Caco-2 (cell line): ENCODE measurements around the gene PCTP. TPM values are rescaled to one million over a fixed set of nuclear protein-coding genes. Genes with fewer than 3 reads are reported as not detected.

Source experiments
- Bru-seq: library from RNA; stranded (reverse); fragments of 400-500 nt; gene quantifications from one replicate; lab custom pipeline; 2021; lab: Mats Ljungman, UMichigan
- BruChase-seq, 2 experiments: library from RNA; stranded (reverse); fragments of 400-500 nt; gene quantifications; one replicate each; lab custom pipeline; 2021; lab: Mats Ljungman, UMichigan
- BruUV-seq: library from RNA; stranded (reverse); fragments of 400-500 nt; replicated peaks from 2 replicates; lab custom pipeline; 2021; lab: Mats Ljungman, UMichigan
- CTCF ChIA-PET: fragments of 300-600 bp; sonication (Branson Sonifier 250); formaldehyde crosslinking; loops from one replicate; lab custom pipeline; 2022; ENCODE audit warnings: antibody characterized with exemption; lab: Charles Lee
- POLR2A ChIA-PET: fragments of 300-600 bp; sonication (Branson Sonifier 250); formaldehyde crosslinking; loops from one replicate; lab custom pipeline; 2022; ENCODE audit warnings: antibody characterized with exemption; lab: Charles Lee
- DNase-seq, 2 experiments: peaks; one replicate each; pipeline versions ENCODE4 v3.0.0 to v3.0.0-alpha.2; 2020 to 2022
- H3K27me3 ChIP-seq: replicated peaks from 2 replicates; pipeline ENCODE4 v1.6.0; 2011; ENCODE audit warnings: low read length; ENCODE audit not compliant: control insufficient read depth, insufficient read depth
- H3K36me3 ChIP-seq: 2 replicates; pipeline ENCODE4 v1.5.1; 2011; ENCODE audit warnings: low read length; ENCODE audit not compliant: control insufficient read depth, insufficient read depth
- H3K4me1 ChIP-seq: fragments of 250-450 bp; sonication (Bioruptor Pico); 2 replicates; pipeline ENCODE4 v1.5.1; 2020; ENCODE audit warnings: mild to moderate bottlenecking
- H3K4me3 ChIP-seq: 2 replicates; pipeline ENCODE4 v1.5.1; 2011; ENCODE audit warnings: low read depth, mild to moderate bottlenecking, control low read depth, low read length
- H3K9me3 ChIP-seq: fragments of 250-450 bp; sonication (Bioruptor Pico); 2 replicates; pipeline ENCODE4 v1.5.1; 2020; ENCODE audit warnings: mild to moderate bottlenecking, moderate library complexity
- H3K27ac Mint-ChIP-seq: one replicate; pipeline ENCODE4 v1.8.0; 2022; ENCODE audit warnings: mixed read lengths; ENCODE audit not compliant: unreplicated experiment
- H3K27me3 Mint-ChIP-seq: one replicate; pipeline ENCODE4 v1.8.0; 2022; ENCODE audit warnings: mixed read lengths; ENCODE audit not compliant: insufficient read depth, unreplicated experiment
- H3K36me3 Mint-ChIP-seq: one replicate; pipeline ENCODE4 v1.8.0; 2022; ENCODE audit warnings: mild to moderate bottlenecking, mixed read lengths; ENCODE audit not compliant: insufficient read depth, unreplicated experiment
- H3K4me1 Mint-ChIP-seq: one replicate; pipeline ENCODE4 v1.8.0; 2022; ENCODE audit warnings: low read depth, mixed read lengths; ENCODE audit not compliant: unreplicated experiment
- H3K4me3 Mint-ChIP-seq: one replicate; pipeline ENCODE4 v1.8.0; 2022; ENCODE audit warnings: mild to moderate bottlenecking, moderate library complexity, mixed read lengths; ENCODE audit not compliant: unreplicated experiment
- H3K9me3 Mint-ChIP-seq: one replicate; pipeline ENCODE4 v1.8.0; 2022; ENCODE audit warnings: mixed read lengths; ENCODE audit not compliant: unreplicated experiment
- intact Hi-C: fragments of 100-400 bp; cut with micrococcal nuclease; formaldehyde crosslinking; loops from one replicate; pipeline ENCODE4 v1.10.0; 2022; ENCODE audit not compliant: unreplicated experiment
- long read RNA-seq: library from polyadenylated mRNA; stranded (forward); transcript quantifications from one replicate; pipeline ENCODE4 v2.0.0, GENCODE V29; 2022
- total RNA-seq: library from RNA; stranded (reverse); gene quantifications from 2 replicates; pipeline ENCODE4 v1.2.3, GENCODE V29; 2022
- TF ChIP-seq, protein P1 (sequence below), 2 experiments: fragments of 200-600 bp in 1 of 2; IDR thresholded peaks; 1 replicate in 1 of 2; 2 replicates in 1 of 2; pipeline versions ENCODE4 v1.5.1 to v1.8.0; 2011 to 2022; ENCODE audit warnings: antibody characterized with exemption in 1 of 2, control low read depth in 1 of 2, inconsistent platforms in 1 of 2, low read depth in 1 of 2, low read length in 1 of 2, mild to moderate bottlenecking in 1 of 2, moderate library complexity in 1 of 2; ENCODE audit not compliant: insufficient read depth in 1 of 2, severe bottlenecking in 1 of 2, unreplicated experiment in 1 of 2

PCTP gene
- total RNA-seq (15.7 and 16.7 TPM in 2 replicates), Bru-seq, nascent RNA (percentile 50 among the genes with signal in this experiment), BruChase-seq, experiment 1, labeled RNA remaining after a 2-hour chase (percentile 49 among the genes with signal in this experiment), BruChase-seq, experiment 2, labeled RNA remaining after a 6-hour chase (percentile 56 among the genes with signal in this experiment)
- long read RNA-seq, transcript PCTP-201 (6 exons, 2,044 nt), result major isoform, 12 of 22 reads
- long read RNA-seq, transcript PCTP-207 (6 exons, 2,680 nt), result minor isoform, 5 of 22 reads
- long read RNA-seq, partial matches to known transcripts, result 1 of 22 reads
- long read RNA-seq, other reads (novel, unspliced or antisense), result 2 of 22 reads

DNA sequence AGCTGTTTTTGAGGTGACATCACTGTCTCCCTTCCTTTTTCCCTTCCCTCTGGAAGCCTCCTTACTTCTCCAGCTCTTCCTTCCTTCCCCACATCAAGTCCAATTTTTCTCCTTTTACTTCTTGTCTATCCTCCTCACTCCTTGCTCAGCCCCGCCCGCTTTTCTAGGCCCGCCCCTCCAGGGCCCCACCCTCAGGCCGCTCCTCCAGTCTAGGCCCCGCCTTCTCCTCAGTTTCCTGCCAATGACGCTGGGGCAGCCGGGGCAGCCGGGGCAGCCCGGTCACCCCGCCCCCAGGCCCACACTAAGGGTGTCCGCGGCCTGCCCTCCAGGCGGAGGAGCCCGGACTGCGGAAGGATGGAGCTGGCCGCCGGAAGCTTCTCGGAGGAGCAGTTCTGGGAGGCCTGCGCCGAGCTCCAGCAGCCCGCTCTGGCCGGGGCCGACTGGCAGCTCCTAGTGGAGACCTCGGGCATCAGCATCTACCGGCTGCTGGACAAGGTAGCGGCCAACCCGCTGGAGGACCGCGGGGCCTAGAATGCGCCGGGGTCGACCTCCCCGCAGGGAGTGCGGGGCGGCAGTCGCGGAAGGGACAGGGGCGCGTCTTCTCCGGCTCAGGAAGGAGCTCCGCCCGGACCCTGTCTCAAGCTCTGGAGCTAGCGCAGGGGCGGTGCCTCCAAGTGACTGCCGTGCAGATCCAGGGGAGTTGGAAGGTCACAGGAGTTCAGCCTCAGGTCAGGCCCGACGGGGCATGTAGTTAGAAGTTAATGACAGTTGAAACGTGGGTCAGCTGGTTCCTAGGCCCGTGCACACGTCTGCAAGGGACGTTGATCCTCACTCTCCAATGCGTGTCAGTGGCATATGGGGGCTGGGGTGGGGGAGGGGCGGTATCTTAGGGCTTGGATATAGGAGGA, at the start of gene PCTP:
Gene PCTP (plus strand): TSS at position 302 of the 908 bp plus-strand sequence. CDS start 53 bp downstream, at position 355.
- intact Hi-C loops, result loop anchor here (1.0 to 5.0 kb wide), 2 partner anchors 11 to 299 kb away; no protein-coding TSS in a partner anchor
- no peaks in the 10 kb centered on the region for H3K9me3 Mint-ChIP-seq
- Histone ChIP-seq H3K4me3 (peak within 1 kb of the TSS; percentile 63), H3K36me3 (no peaks in the 10 kb centered on the region), H3K27me3 (no peaks in the 10 kb centered on the region), H3K9me3 (no peaks in the 10 kb centered on the region), H3K4me1 (0 out of 2 replicates have a peak, but pooled peaks cover 6% of the 10 kb centered on the region)
- ChIA-PET CTCF (interaction anchor here (0.5 to 1.2 kb wide), 8 partner anchors 9 to 409 kb away, joined by 3 to 11 read pairs (median 4); no protein-coding TSS in a partner anchor), POLR2A (interaction anchor here (1.2 kb wide), 1 partner anchor 15 kb away, joined by 5 read pairs; no protein-coding TSS in a partner anchor)
- no TSS peak for BruUV-seq
- peaks cover 14% of the 10 kb centered on the region for H3K4me1 Mint-ChIP-seq
- TF ChIP-seq, protein P1, sequence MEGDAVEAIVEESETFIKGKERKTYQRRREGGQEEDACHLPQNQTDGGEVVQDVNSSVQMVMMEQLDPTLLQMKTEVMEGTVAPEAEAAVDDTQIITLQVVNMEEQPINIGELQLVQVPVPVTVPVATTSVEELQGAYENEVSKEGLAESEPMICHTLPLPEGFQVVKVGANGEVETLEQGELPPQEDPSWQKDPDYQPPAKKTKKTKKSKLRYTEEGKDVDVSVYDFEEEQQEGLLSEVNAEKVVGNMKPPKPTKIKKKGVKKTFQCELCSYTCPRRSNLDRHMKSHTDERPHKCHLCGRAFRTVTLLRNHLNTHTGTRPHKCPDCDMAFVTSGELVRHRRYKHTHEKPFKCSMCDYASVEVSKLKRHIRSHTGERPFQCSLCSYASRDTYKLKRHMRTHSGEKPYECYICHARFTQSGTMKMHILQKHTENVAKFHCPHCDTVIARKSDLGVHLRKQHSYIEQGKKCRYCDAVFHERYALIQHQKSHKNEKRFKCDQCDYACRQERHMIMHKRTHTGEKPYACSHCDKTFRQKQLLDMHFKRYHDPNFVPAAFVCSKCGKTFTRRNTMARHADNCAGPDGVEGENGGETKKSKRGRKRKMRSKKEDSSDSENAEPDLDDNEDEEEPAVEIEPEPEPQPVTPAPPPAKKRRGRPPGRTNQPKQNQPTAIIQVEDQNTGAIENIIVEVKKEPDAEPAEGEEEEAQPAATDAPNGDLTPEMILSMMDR (IDR thresholded peaks at IDR 0.05; ENCODE audit: insufficient read depth in 1 of 2, low read depth in 1 of 2, low read length in 1 of 2, severe bottlenecking in 1 of 2, unreplicated experiment in 1 of 2), result peak; percentile 42 to 62
- H3K36me3 Mint-ChIP-seq, result peaks cover 11% of the 10 kb centered on the region
- peaks cover 6% of the 10 kb centered on the region for H3K27me3 Mint-ChIP-seq
- peak within 1 kb of the TSS; percentile 15 for H3K27ac Mint-ChIP-seq
- DNase-seq, result peak; percentile 95 to 97
- peak within 1 kb of the TSS; percentile 88 for H3K4me3 Mint-ChIP-seq

DNA sequence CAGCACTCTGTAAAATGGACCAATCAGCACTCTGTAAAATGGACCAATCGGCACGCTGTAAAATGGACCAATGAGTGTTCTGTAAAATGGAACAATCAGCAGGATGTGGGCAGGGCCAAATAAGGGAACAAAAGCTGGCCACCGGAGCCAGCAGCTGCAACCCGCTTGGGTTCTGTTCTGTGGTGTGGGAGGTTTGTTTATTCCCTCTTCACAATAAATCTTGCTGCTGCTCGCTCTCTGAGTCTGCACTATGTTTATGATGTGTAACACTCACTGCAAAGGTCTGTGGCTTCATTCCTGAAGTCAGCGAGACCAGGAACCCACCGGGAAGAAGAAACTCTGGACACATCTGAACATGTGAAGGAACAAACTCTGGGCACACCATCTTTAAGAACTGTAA, 48.7 kb upstream of the PCTP start:
- Mint-ChIP-seq H3K27me3 (peaks cover 22% of the 10 kb centered on the region), H3K4me3 (no peak overlapping the region), H3K27ac (no peak overlapping the region), H3K36me3 (no peaks in the 10 kb centered on the region), H3K4me1 (no peaks in the 10 kb centered on the region), H3K9me3 (peaks cover 9% of the 10 kb centered on the region)
- BruUV-seq, result no TSS peak
- Histone ChIP-seq H3K36me3 (no peaks in the 10 kb centered on the region), H3K9me3 (0 out of 2 replicates have a peak, but pooled peaks cover 5% of the 10 kb centered on the region), H3K27me3 (no peaks in the 10 kb centered on the region), H3K4me1 (no peaks in the 10 kb centered on the region), H3K4me3 (no peak overlapping the region)
- intact Hi-C loops, result no loop called here
- CTCF ChIA-PET, result no interaction called here
- POLR2A ChIA-PET, result no interaction called here
- TF ChIP-seq, protein P1 (IDR thresholded peaks at IDR 0.05; ENCODE audit: insufficient read depth in 1 of 2, low read depth in 1 of 2, low read length in 1 of 2, severe bottlenecking in 1 of 2, unreplicated experiment in 1 of 2), result no peak
- no peak for DNase-seq

DNA sequence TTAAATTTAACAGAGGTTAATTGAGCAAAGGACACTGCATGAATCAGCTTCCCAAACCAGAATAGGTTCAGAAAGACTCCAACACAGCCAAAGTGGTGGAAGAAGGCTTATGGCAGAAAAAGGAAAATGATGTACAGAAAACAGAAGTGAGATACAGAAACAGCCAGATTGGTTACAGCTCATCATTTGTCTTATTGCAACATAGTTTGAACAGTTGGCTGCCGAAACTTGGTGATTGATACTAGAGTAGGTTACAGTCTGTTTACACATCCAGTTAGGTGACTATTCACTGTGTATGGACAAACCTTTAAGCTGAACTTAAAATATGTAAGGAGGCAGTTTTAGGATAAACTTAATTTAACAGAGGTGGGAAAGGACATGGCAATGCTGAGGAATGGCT, 46.5 kb upstream of the PCTP start:
- peaks cover 9% of the 10 kb centered on the region for H3K9me3 Mint-ChIP-seq
- no peak overlapping the region for H3K27ac Mint-ChIP-seq
- TF ChIP-seq, protein P1 (IDR thresholded peaks at IDR 0.05; ENCODE audit: insufficient read depth in 1 of 2, low read depth in 1 of 2, low read length in 1 of 2, severe bottlenecking in 1 of 2, unreplicated experiment in 1 of 2), result no peak
- H3K36me3 Mint-ChIP-seq, result no peaks in the 10 kb centered on the region
- H3K4me1 Mint-ChIP-seq, result no peaks in the 10 kb centered on the region
- no peak overlapping the region for H3K4me3 Mint-ChIP-seq
- no TSS peak for BruUV-seq
- Histone ChIP-seq H3K27me3 (no peaks in the 10 kb centered on the region), H3K4me1 (no peaks in the 10 kb centered on the region), H3K9me3 (0 out of 2 replicates have a peak, but pooled peaks cover 5% of the 10 kb centered on the region), H3K36me3 (no peaks in the 10 kb centered on the region), H3K4me3 (no peak overlapping the region)
- ChIA-PET CTCF (no interaction called here), POLR2A (no interaction called here)
- intact Hi-C loops, result no loop called here
- no peak for DNase-seq
- H3K27me3 Mint-ChIP-seq, result peaks cover 14% of the 10 kb centered on the region
